Cerebellar cortex (tissue), 1 donor: ENCODE results near the gene HSBP1L1.

ENCODE experiments used
- DNase-seq: peaks from one replicate; pipeline ENCODE4 v3.0.0-alpha.2; 2015; ENCODE audit warnings: low spot score

Gene HSBP1L1

GRCh38 chr18:79930020-79930642 is 34.3 kb upstream of the HSBP1L1 start:
- DNase-seq = no peak

GRCh38 chr18:79931475-79931874 is 33.0 kb upstream of the HSBP1L1 start:
- DNase-seq = no peak

- DNase-seq = no peak
Observed at GRCh38 chr18:79932907-79933306, 31.5 kb upstream of the HSBP1L1 start.

- no peak for DNase-seq
Observed at GRCh38 chr18:79933765-79934164, 30.7 kb upstream of the HSBP1L1 start.

GRCh38 chr18:79934311-79935097 is 29.9 kb upstream of the HSBP1L1 start:
- DNase-seq = no peak

- no peak for DNase-seq
Observed at GRCh38 chr18:79935098-79935480, 29.4 kb upstream of the HSBP1L1 start.

- no peak for DNase-seq
Observed at GRCh38 chr18:79935499-79935898, 28.9 kb upstream of the HSBP1L1 start.

- no peak for DNase-seq
Observed at GRCh38 chr18:79935925-79936324, 28.5 kb upstream of the HSBP1L1 start.

- DNase-seq = no peak
Observed at GRCh38 chr18:79936641-79937040, 27.8 kb upstream of the HSBP1L1 start.

- DNase-seq = no peak
Observed at GRCh38 chr18:79937103-79937860, 27.2 kb upstream of the HSBP1L1 start.

GRCh38 chr18:79938196-79938595 is 26.2 kb upstream of the HSBP1L1 start:
- DNase-seq = no peak

GRCh38 chr18:79939096-79939495 is 25.3 kb upstream of the HSBP1L1 start:
- DNase-seq = no peak

- DNase-seq = no peak
Observed at GRCh38 chr18:79940126-79940813, 24.2 kb upstream of the HSBP1L1 start.

- DNase-seq = no peak
Observed at GRCh38 chr18:79940814-79941472, 23.5 kb upstream of the HSBP1L1 start.

GRCh38 chr18:79941473-79942119 is 22.8 kb upstream of the HSBP1L1 start:
- DNase-seq = no peak

- DNase-seq = no peak
Observed at GRCh38 chr18:79942211-79942610, 22.2 kb upstream of the HSBP1L1 start.

- no peak for DNase-seq
Observed at GRCh38 chr18:79942786-79943607, 21.4 kb upstream of the HSBP1L1 start.

- no peak for DNase-seq
Observed at GRCh38 chr18:79943608-79944125, 20.8 kb upstream of the HSBP1L1 start.

GRCh38 chr18:79944126-79944731 is 20.2 kb upstream of the HSBP1L1 start:
- no peak for DNase-seq

GRCh38 chr18:79944746-79945117 is 19.7 kb upstream of the HSBP1L1 start:
- no peak for DNase-seq
